Breast epithelium (tissue), 3 donors: ENCODE results near the gene OR2T35.

ENCODE experiments used
- CTCF ChIP-seq, 3 donors: fragments of 450-650 bp; IDR thresholded peaks; one replicate each; pipeline ENCODE4 v1.5.1; 2016 to 2017; ENCODE audit warnings: antibody characterized with exemption in 3 of 3, mild to moderate bottlenecking in 3 of 3, moderate library complexity in 3 of 3
- POLR2A ChIP-seq: fragments of 450-650 bp; IDR thresholded peaks from one replicate; pipeline ENCODE4 v1.6.1; 2016; ENCODE audit warnings: antibody characterized with exemption, mild to moderate bottlenecking, moderate library complexity
- POLR2AphosphoS5 ChIP-seq, 3 donors: sonication (generic); formaldehyde crosslinking; IDR thresholded peaks; one replicate each; pipeline ENCODE4 v1.6.1; 2017; ENCODE audit warnings: antibody characterized with exemption in 3 of 3

DNA sequence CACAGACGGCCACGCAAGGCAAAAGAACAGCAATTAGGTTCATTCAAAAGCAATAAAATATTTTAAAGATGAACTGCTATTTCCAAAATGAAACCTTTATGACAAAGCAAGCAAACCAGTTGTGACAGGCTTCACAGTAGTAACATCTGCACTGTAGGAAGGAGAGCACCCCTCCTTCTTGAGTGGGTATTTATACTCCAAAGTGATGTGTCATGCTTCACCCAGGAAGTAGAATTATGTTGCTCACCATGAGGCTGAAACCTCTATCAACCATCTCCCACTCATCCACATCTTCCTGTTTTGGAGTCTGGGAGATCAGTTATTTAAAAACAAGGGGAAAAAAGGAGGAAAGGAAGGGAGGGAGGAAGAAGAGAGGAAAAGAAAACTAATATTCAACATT, 48.5 kb downstream of the OR2T35 start:
- TF ChIP-seq CTCF (IDR thresholded peaks at IDR 0.05) (no peak), POLR2A (no peak), POLR2AphosphoS5 (IDR thresholded peaks at IDR 0.05) (no peak)
